Epithelial cell of prostate (primary cell): Measurements from ENCODE around the gene IRX3.
A peak's percentile ranks its signal among the peaks of the same experiment; 100 is the strongest.

Experiments
- DNase-seq: peaks from one replicate; pipeline ENCODE4 v3.0.0-alpha.2; 2011; ENCODE audit warnings: low read depth, low spot score
- H3K27ac ChIP-seq: fragments of 450-650 bp; 2 replicates; pipeline ENCODE4 v1.5.1; 2017; ENCODE audit warnings: mild to moderate bottlenecking

IRX3 gene

DNA sequence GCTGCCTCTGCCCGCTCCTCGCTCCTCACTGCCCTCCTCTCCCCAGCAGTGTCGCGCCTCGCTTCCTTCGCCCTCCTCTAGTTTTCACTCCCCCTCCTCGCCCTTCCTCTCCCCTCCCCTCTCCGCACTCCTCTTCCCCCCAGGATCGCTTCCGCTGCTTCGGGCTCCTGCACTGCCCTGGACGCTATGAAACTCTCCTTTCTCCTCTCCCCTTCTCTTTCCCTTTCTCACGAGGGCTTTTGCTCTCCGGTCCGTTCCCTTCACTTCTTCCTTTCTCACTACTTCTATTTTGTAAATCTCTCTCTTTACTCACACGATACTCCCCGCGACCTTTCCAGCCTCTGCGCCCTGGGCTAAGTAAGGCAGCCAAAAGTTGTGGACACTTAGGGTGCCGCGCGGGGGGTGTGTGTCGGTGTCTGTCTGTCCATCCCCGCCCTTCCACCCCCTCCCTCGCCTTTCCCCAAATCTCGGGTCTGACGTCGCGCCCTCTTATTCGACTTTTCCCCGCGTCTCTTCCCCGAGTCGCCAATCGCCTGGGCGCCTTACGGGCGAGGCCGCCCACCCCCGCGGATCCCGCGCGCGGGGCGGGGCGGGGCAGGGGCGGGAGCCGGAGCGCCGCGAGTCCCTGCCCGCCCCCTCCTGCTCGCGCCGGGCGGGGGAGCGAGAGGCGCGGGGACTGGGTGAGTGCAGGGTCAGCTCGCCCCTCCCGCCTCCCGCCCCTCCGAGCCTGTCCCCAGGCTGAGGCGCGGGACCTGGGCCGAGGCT, at the start of gene IRX3:
IRX3 (minus strand) TSS at position 422 of the 765 bp plus-strand sequence. CDS start 737 bp downstream, outside the sequence.
- H3K27ac ChIP-seq, result peak within 1 kb of the TSS; percentile 77

GRCh38 chr16:54335230-54335629, 48.6 kb upstream of the IRX3 start:
- no peak for DNase-seq
- H3K27ac ChIP-seq, result no peak overlapping the region

More for the DNA sequence above, at the start of gene IRX3:
- DNase-seq, result peak; percentile 67

- no peak for DNase-seq
- H3K27ac ChIP-seq, result no peak overlapping the region
These were observed 47.6 kb upstream of the IRX3 start for GRCh38 chr16:54334208-54334607.

DNA sequence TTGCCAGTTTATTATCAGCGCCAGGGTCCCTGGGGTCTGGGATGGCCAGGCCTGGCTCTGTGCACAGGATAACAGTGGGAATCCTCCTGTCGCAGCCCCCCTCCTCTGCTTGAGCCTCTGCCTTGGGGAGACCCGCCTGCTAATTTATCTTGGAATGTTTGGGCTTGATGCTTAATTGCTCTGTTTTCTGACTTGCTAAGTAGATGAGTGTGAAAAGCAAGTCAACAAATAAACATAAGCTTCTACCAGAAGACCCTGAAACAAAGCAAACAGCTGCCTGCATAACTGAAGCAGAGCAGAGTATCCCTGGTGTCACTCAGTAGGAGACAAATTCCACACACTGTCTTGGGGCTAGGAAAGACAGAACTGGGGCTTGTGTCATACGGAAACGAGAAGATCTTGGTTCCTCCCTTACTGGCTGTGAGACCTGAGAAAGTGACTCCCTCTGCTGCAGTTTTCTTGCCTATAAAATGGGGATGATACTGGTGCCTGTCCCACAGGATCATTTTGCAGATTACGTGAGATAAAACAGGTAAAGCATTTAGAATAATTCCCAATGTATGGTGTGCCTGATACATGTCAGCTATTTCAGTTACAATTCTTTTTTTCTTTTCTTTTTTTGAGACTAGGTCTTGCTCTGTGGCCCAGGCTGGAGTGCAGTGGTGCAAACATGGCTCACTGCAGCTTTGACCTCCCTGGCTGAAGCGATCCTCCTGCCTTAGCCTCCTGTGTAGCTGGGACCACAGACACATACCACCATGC, 44.8 kb upstream of the IRX3 start:
- H3K27ac ChIP-seq, result no peak overlapping the region
- no peak for DNase-seq

GRCh38 chr16:54327609-54328008, 41.0 kb upstream of the IRX3 start:
- no peak for DNase-seq

GRCh38 chr16:54326266-54326662, 39.7 kb upstream of the IRX3 start:
- DNase-seq, result no peak

More at GRCh38 chr16:54327609-54328008, 41.0 kb upstream of the IRX3 start:
- H3K27ac ChIP-seq, result no peak overlapping the region

GRCh38 chr16:54325616-54326265, 39.2 kb upstream of the IRX3 start:
- H3K27ac ChIP-seq, result no peak overlapping the region

More at GRCh38 chr16:54326266-54326662, 39.7 kb upstream of the IRX3 start:
- no peak overlapping the region for H3K27ac ChIP-seq

DNA sequence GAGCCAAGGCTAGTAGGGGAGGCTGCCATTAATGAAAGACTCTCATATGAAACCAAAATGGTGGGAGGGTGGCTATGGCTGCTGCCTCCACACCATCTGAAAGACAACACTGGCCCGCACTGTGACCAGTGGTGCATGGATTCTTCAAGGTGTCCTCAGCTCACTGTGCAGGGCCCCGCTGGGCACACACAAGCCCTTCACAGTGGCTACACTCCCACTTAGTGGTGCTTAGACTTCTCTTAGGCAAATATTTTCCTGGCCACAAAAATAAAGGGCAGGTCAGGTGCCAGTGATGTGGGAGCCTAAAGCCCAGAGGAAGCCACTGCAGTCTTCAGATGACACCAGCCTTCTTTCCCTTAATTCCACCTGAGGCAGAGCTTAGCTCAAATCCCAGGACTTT, 38.1 kb upstream of the IRX3 start:
- H3K27ac ChIP-seq, result no peak overlapping the region
- DNase-seq, result no peak

More at GRCh38 chr16:54325616-54326265, 39.2 kb upstream of the IRX3 start:
- DNase-seq, result no peak

DNA sequence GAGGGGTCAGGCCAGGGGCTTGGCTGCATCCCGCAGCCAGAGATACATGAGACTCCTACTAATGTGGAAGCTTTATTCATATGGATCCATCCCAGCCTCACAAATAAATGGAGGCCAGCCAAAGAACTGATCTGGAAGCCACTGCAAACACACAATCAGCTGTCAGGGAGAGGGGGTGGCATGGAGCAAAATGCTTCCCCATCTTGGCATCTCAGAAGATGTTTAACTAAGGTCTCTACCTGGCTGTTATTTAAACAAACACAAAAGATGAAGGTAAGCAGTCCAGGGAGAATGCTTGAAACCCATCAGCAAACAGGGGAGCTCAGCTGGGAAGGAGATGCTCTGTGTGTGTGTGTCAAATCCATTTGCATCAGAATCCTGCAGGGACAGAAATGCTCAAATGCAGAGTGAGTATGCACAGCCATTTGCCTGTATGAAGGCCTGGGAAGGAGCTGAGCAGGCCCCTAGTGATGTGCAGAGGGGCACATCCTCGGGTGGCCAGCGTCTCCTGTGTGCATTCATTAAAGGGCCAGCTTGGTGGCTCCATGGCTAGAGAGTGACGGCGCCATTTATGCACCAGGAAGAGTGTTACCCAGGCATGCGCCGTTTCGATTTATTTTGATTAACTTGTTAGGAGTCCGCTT, 34.2 kb upstream of the IRX3 start:
- no peak overlapping the region for H3K27ac ChIP-seq
- no peak for DNase-seq

DNA sequence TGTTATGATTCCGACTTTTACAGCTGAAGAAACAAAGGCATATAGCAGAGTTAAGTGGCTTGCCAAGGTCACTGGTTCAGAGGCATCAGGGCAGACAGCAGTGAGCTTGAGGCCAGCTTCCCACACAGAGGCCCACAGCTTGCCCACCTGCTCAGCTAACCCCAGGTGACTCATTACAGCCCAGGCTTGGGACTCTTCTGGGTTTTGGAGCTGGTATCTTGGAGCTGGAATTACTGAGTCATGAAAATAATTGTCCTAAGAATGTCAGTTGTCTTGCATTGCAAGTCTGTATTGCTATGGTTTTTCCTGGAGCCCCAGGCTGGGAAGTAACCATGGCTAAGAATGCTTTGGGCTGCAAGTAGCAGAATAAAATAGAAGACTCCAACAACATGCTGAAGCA, 32.4 kb upstream of the IRX3 start:
- no peak for DNase-seq
- no peak overlapping the region for H3K27ac ChIP-seq

- no peak for DNase-seq
- no peak overlapping the region for H3K27ac ChIP-seq
These were observed 30.6 kb upstream of the IRX3 start for GRCh38 chr16:54317101-54317611.

- H3K27ac ChIP-seq, result no peak overlapping the region
- no peak for DNase-seq
These were observed 29.7 kb upstream of the IRX3 start for GRCh38 chr16:54316095-54316889.

DNA sequence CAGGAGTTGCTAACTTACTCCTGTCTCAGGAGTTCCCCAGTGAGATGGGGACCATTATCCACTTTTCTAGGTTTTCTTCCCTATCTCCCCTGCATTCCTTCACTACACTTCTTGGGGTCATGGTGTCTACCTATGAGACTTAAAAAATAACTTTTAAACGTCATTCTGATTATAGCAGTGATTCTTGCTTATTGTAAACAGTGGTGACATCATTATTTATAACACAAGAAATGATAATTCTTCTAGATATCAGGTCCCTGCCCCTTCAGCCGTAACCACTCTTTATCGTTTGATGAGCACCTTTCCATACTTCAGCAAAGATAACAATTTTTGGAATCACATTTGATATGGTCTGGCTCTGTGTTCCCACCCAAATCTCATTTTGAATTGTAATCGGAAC, 27.2 kb upstream of the IRX3 start:
- no peak overlapping the region for H3K27ac ChIP-seq
- DNase-seq, result no peak

- no peak overlapping the region for H3K27ac ChIP-seq
- DNase-seq, result no peak
These were observed 26.0 kb upstream of the IRX3 start for GRCh38 chr16:54312502-54312991.

DNA sequence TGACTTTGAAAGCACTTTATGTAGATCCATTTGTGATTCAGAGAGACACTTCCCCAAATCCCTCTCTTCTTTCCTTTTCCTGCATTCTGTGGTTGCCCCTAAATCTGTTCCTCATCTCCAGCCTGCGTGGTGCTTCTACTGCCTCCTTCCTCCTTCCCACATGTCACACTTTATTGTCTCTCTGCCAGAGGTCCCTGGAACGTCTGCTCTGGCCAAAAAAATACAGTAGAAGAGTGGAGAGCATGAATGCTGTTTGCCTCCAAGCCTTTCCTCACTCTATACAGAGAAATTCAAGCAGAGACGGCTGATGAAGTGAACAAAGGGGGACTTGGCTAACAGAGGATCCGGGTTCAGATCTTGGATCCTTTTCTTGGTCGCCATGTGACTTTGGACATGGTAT, 22.8 kb upstream of the IRX3 start:
- DNase-seq, result no peak
- no peak overlapping the region for H3K27ac ChIP-seq

- DNase-seq, result no peak
- no peak overlapping the region for H3K27ac ChIP-seq
These were observed 18.5 kb upstream of the IRX3 start for GRCh38 chr16:54305080-54305479.

DNA sequence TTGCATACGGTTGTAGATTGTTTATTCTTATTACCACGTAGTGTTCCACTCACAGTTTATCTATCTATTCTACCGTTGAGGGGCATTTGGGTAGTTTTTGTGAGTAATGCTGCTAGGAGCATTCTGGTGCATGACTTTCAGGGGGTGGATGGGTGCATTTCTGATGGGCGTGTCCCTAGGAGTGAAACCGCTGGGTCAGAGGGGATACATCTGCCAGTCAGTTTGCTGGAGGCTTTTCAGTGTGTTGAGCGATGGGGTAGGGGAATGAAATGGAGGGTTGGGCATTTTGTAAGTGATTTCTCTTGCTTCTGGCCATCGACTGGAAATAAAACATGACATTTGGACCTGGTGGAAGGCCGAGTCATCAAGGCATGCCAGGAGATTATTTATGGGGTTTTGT, 17.0 kb upstream of the IRX3 start:
- DNase-seq, result no peak
- no peak overlapping the region for H3K27ac ChIP-seq

DNA sequence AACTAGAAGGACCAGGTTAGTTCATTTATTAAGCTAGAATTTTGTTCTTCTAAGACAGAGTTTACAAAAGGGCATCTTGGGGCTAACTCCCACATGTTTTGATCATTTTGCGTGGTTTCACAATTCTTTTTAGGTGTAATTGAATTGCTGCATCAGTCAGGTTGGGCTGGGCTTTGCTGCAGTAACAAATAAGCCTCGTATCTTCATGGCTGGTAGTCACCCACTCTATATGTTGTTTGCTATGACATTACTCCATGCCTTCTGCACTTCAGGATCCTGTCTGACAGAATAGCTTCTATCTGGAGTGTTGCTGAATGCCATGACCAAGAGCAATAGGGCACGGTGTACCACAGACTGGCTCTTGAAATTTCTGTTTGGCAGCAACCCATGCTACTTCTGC, 10.6 kb upstream of the IRX3 start:
- no peak overlapping the region for H3K27ac ChIP-seq
- DNase-seq, result no peak

- no peak for DNase-seq
- no peak overlapping the region for H3K27ac ChIP-seq
These were observed 10.0 kb upstream of the IRX3 start for GRCh38 chr16:54296543-54296942.
